ENCODE data around the gene FAM83D. TPM values are rescaled to one million over a fixed set of nuclear protein-coding genes. Genes with fewer than 3 reads are reported as not detected.

The FAM83D gene
- total and polyA plus RNA-seq, 10 donors: 0.46 to 3.0 (median 1.3) TPM

DNA sequence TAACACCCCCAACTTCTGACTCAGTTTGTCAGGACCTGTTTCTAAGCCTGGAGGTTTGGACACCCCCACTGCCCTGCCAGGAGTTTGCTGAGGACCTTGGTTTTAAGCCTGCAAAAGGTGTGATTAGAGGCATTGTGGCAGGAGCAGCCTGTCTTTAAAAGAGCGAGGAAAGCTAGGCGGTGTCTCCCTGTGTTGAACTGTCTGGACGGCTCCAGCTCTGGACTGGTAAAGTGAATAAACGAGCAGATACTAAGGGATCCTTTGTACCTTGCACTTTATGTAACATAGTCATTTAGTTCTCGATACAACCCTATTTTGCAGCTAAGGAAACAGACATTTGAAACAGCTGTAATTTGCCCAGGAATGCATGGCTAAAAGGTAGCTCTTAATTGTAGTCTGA is 14.4 kb downstream of the FAM83D start:
- no peak overlapping the region for H3K4me3 ChIP-seq
- TF ChIP-seq, protein P1, sequence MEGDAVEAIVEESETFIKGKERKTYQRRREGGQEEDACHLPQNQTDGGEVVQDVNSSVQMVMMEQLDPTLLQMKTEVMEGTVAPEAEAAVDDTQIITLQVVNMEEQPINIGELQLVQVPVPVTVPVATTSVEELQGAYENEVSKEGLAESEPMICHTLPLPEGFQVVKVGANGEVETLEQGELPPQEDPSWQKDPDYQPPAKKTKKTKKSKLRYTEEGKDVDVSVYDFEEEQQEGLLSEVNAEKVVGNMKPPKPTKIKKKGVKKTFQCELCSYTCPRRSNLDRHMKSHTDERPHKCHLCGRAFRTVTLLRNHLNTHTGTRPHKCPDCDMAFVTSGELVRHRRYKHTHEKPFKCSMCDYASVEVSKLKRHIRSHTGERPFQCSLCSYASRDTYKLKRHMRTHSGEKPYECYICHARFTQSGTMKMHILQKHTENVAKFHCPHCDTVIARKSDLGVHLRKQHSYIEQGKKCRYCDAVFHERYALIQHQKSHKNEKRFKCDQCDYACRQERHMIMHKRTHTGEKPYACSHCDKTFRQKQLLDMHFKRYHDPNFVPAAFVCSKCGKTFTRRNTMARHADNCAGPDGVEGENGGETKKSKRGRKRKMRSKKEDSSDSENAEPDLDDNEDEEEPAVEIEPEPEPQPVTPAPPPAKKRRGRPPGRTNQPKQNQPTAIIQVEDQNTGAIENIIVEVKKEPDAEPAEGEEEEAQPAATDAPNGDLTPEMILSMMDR (IDR thresholded peaks at IDR 0.05 in 8 of 11, conservative IDR thresholded peaks at IDR 0.05 in 3 of 11): no peak
- TF ChIP-seq POLR2AphosphoS5 (IDR thresholded peaks at IDR 0.05) (no peak), POLR2A (IDR thresholded peaks at IDR 0.05) (no peak)
- no peaks in the 10 kb centered on the region for H3K27me3 ChIP-seq (replicated peaks in 1 of 7)
- no peak for DNase-seq
- peaks cover 0 to 45% (median 0%) of the 10 kb centered on the region in 6 donors for H3K36me3 ChIP-seq
- H3K9me3 ChIP-seq: no peaks in the 10 kb centered on the region
- WGBS, 5 donors: 92 to 99% (median 97%) methylated on average over 5 of the region's 5 CpGs
- intact Hi-C loops (cut with DNase I; ENCODE audit: low total_unique reads): no loop called here
- no peaks in the 10 kb centered on the region for H3K4me1 ChIP-seq
- H3K27ac ChIP-seq: no peak overlapping the region

DNA sequence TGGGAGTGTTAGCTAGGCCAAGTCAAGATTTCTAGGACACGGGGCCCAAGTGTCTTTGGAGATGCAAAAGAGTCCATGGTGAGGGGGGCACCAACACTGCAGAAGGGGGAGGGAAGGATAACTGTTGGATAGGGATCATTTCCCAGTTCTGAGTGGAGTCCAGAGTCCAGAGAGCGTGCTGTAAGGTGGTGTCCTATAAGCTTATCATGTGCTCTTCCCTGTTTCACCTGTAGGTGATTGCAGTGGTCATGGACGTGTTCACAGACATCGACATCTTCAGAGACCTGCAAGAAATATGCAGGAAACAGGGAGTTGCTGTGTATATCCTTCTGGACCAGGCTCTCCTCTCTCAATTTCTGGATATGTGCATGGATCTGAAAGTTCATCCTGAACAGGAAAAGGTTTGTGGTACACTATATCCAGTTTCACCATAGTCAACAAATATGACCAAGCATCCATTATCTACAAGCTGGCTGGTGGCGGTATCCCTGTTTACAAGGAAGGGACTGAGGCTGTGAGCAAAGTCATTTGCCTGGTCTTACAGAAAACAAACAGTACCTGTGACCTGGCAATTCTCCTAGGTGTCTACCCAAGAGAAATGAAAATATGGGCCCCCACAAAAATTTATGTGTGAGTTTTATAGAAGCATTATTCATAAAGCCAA is 15.6 kb downstream of the FAM83D start:
- no peak for DNase-seq
- Histone ChIP-seq H3K4me1 (no peaks in the 10 kb centered on the region), H3K36me3 (peaks cover 0 to 46% (median 0%) of the 10 kb centered on the region in 6 donors), H3K9me3 (no peaks in the 10 kb centered on the region), H3K27me3 (replicated peaks in 1 of 7) (no peaks in the 10 kb centered on the region), H3K27ac (no peak overlapping the region), H3K4me3 (no peak overlapping the region)
- WGBS, 5 donors: 94 to 98% (median 96%) methylated on average over 5 of the region's 5 CpGs
- TF ChIP-seq POLR2A (IDR thresholded peaks at IDR 0.05) (no peak), POLR2AphosphoS5 (IDR thresholded peaks at IDR 0.05) (no peak)
- TF ChIP-seq, protein P1 (IDR thresholded peaks at IDR 0.05 in 8 of 11, conservative IDR thresholded peaks at IDR 0.05 in 3 of 11): no peak
- intact Hi-C loops (cut with DNase I; ENCODE audit: low total_unique reads): no loop called here

DNA sequence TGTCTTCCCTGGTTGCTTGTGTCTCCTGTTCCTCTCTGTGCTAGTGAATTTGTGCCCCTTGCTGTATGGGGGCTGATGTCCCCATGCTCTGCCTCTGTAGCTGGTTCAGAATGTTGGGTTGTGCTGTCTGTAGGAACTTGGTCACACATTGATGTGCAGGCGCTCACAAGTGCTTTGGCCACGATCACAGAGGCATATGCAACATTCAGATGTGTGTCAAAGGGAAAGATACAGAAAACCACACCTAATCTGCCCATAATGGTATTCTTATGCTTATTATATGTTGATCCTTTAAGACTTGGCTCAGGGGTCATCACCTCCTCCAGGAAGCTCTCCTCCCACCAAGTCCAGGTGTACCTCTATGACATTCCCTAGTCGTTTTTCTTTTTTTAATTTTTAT is 18.8 kb downstream of the FAM83D start:
- Histone ChIP-seq H3K36me3 (peaks cover 0 to 55% (median 0%) of the 10 kb centered on the region in 6 donors), H3K4me1 (no peaks in the 10 kb centered on the region), H3K27ac (no peak overlapping the region), H3K4me3 (no peak overlapping the region), H3K27me3 (replicated peaks in 1 of 7) (no peaks in the 10 kb centered on the region), H3K9me3 (no peaks in the 10 kb centered on the region)
- WGBS, 5 donors: 78 to 98% (median 91%) methylated on average over 3 of the region's 3 CpGs
- no peak for DNase-seq
- TF ChIP-seq POLR2AphosphoS5 (IDR thresholded peaks at IDR 0.05): no peak
- TF ChIP-seq POLR2A (IDR thresholded peaks at IDR 0.05): no peak
- TF ChIP-seq, protein P1 (IDR thresholded peaks at IDR 0.05 in 8 of 11, conservative IDR thresholded peaks at IDR 0.05 in 3 of 11): no peak
- intact Hi-C loops (cut with DNase I; ENCODE audit: low total_unique reads): no loop called here

DNA sequence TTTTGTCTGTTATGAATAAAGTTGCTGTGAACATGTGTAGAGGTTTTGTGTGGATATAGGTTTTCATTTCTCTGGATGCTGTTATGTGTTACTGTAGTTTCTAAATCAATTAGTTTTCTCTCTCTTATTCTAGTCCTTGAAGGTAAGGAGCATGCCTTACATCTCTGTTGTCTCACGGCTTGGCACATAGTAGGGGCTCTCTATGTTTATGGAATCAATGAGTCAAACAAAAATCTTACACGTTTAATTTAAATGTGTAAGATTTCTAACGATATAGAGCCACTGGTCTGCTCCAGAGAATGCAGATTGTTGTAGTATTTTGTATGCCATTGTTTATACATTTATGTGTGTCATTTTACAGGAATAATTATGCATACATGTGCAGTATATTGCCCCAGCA is 20.6 kb downstream of the FAM83D start:
- Histone ChIP-seq H3K36me3 (peaks cover 0 to 69% (median 0%) of the 10 kb centered on the region in 6 donors), H3K27me3 (replicated peaks in 1 of 7) (no peaks in the 10 kb centered on the region), H3K4me3 (no peak overlapping the region), H3K4me1 (no peaks in the 10 kb centered on the region), H3K9me3 (no peaks in the 10 kb centered on the region), H3K27ac (no peak overlapping the region)
- TF ChIP-seq, protein P1 (IDR thresholded peaks at IDR 0.05 in 8 of 11, conservative IDR thresholded peaks at IDR 0.05 in 3 of 11): no peak
- TF ChIP-seq POLR2AphosphoS5 (IDR thresholded peaks at IDR 0.05) (no peak), POLR2A (IDR thresholded peaks at IDR 0.05) (no peak)
- 91 to 97% (median 96%) methylated on average over 3 of the region's 3 CpGs for WGBS, 5 donors
- intact Hi-C loops (cut with DNase I; ENCODE audit: low total_unique reads): no loop called here
- no peak for DNase-seq
